ENCODE measurements around the gene SAT2. TPM values are rescaled to one million over a fixed set of nuclear protein-coding genes. Genes with fewer than 3 reads are reported as not detected.
"Not testable (repeated sequence)": the region's sequence is repeated elsewhere in the genome, so short reads cannot be mapped to it uniquely, and the experiment has no call there.

The SAT2 gene
- total RNA-seq, 1 experiment from 2014 or later: 33.0 TPM

GRCh38 chr17:7644775-7645174 lies 17.2 kb upstream of the SAT2 start:
- no peak for DNase-seq
- no peaks in the 10 kb centered on the region for H3K36me3 Mint-ChIP-seq (ENCODE audit: insufficient read depth, unreplicated experiment)
- no peaks in the 10 kb centered on the region for H3K9me3 Mint-ChIP-seq (ENCODE audit: unreplicated experiment)
- Histone ChIP-seq H3K4me1 (no peaks in the 10 kb centered on the region), H3K27me3 (replicated peaks; ENCODE audit: control insufficient read depth, insufficient read depth, low read length) (no peaks in the 10 kb centered on the region), H3K4me3 (ENCODE audit: low read depth, low read length) (no peak overlapping the region), H3K36me3 (ENCODE audit: control insufficient read depth, insufficient read depth, low read length) (no peaks in the 10 kb centered on the region), H3K9me3 (no peaks in the 10 kb centered on the region)
- POLR2A ChIA-PET: no interaction called here
- no TSS peak for BruUV-seq (replicated peaks)
- intact Hi-C loops (cut with micrococcal nuclease; ENCODE audit: unreplicated experiment): no loop called here
- H3K4me3 Mint-ChIP-seq (ENCODE audit: unreplicated experiment): no peak overlapping the region
- peaks cover under 1% of the 10 kb centered on the region for H3K4me1 Mint-ChIP-seq (ENCODE audit: low read depth, unreplicated experiment)
- no peaks in the 10 kb centered on the region for H3K27me3 Mint-ChIP-seq (ENCODE audit: insufficient read depth, unreplicated experiment)
- TF ChIP-seq CTCF (IDR thresholded peaks at IDR 0.05; ENCODE audit: insufficient read depth in 1 of 2, low read depth in 1 of 2, low read length in 1 of 2, severe bottlenecking in 1 of 2, unreplicated experiment in 1 of 2): no peak
- H3K27ac Mint-ChIP-seq (ENCODE audit: unreplicated experiment): no peak overlapping the region
- CTCF ChIA-PET: no interaction called here

GRCh38 chr17:7641635-7642034 lies 14.0 kb upstream of the SAT2 start:
- H3K4me3 ChIP-seq (ENCODE audit: low read depth, low read length); H3K36me3 Mint-ChIP-seq (ENCODE audit: insufficient read depth, unreplicated experiment); H3K27ac Mint-ChIP-seq (ENCODE audit: unreplicated experiment); intact Hi-C loops (cut with micrococcal nuclease; ENCODE audit: unreplicated experiment); POLR2A ChIA-PET; H3K4me1 Mint-ChIP-seq (ENCODE audit: low read depth, unreplicated experiment); H3K36me3 ChIP-seq (ENCODE audit: control insufficient read depth, insufficient read depth, low read length); H3K27me3 Mint-ChIP-seq (ENCODE audit: insufficient read depth, unreplicated experiment); CTCF ChIA-PET; H3K9me3 ChIP-seq; DNase-seq; H3K4me3 Mint-ChIP-seq (ENCODE audit: unreplicated experiment); H3K4me1 ChIP-seq; BruUV-seq (replicated peaks); H3K9me3 Mint-ChIP-seq (ENCODE audit: unreplicated experiment); H3K27me3 ChIP-seq (replicated peaks; ENCODE audit: control insufficient read depth, insufficient read depth, low read length): not testable (repeated sequence)

DNA sequence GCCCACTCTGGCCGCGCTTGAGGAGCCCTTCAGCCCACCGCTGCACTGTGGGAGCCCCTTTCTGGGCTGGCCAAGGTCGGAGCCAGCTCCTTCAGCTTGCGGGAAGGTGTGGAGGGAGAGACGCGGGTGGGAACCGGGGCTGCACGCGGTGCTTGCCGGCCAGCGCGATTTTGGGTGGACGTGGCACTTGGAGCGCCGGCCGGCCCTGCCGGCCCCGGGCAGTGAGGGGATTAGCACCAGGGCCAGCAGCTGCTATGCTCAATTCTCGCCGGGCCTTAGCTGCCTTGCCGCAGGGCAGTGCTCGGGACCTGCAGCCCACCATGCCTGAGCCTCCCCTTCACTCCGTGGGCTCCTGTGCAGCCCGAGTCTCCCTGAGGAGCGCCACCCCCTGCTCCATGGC lies 13.2 kb upstream of the SAT2 start:
- no peaks in the 10 kb centered on the region for H3K36me3 ChIP-seq (ENCODE audit: control insufficient read depth, insufficient read depth, low read length)
- H3K9me3 ChIP-seq: no peaks in the 10 kb centered on the region
- no peak for TF ChIP-seq CTCF (IDR thresholded peaks at IDR 0.05; ENCODE audit: insufficient read depth in 1 of 2, low read depth in 1 of 2, low read length in 1 of 2, severe bottlenecking in 1 of 2, unreplicated experiment in 1 of 2)
- intact Hi-C loops (cut with micrococcal nuclease; ENCODE audit: unreplicated experiment): no loop called here
- no peaks in the 10 kb centered on the region for H3K27me3 ChIP-seq (replicated peaks; ENCODE audit: control insufficient read depth, insufficient read depth, low read length)
- H3K9me3 Mint-ChIP-seq (ENCODE audit: unreplicated experiment): no peaks in the 10 kb centered on the region
- no TSS peak for BruUV-seq (replicated peaks)
- H3K36me3 Mint-ChIP-seq (ENCODE audit: insufficient read depth, unreplicated experiment): no peaks in the 10 kb centered on the region
- no peak overlapping the region for H3K4me3 ChIP-seq (ENCODE audit: low read depth, low read length)
- H3K27ac Mint-ChIP-seq (ENCODE audit: unreplicated experiment): no peak overlapping the region
- ChIA-PET CTCF (no interaction called here), POLR2A (no interaction called here)
- no peak for DNase-seq
- no peaks in the 10 kb centered on the region for H3K27me3 Mint-ChIP-seq (ENCODE audit: insufficient read depth, unreplicated experiment)
- H3K4me1 ChIP-seq: no peaks in the 10 kb centered on the region
- H3K4me3 Mint-ChIP-seq (ENCODE audit: unreplicated experiment): no peak overlapping the region
- no peaks in the 10 kb centered on the region for H3K4me1 Mint-ChIP-seq (ENCODE audit: low read depth, unreplicated experiment)

DNA sequence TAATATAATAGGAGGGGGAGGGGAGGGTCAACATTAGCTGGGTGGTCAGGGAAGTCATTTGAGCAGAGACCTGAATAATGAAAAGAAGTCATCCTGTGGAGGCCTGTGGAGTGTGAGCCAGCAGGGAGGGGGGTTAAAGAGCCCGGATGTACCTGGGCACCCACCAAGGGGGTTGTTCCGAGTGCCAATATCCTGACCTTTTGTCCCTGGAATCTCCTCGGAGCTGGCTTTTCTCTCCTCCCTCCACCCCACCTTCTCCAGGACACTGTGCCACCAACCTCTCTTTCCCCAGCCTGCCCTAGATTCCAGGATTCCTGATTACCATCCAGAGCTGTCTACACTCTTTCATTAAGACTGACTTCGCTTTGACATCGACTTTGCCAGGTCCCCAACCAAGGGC lies 8.5 kb upstream of the SAT2 start:
- H3K4me1 Mint-ChIP-seq (ENCODE audit: low read depth, unreplicated experiment): no peaks in the 10 kb centered on the region
- CTCF ChIA-PET: interaction anchor here (1.5 kb wide), 1 partner anchor 51 kb away, joined by 4 read pairs; the partner anchor contains the start of gene TP53
- Histone ChIP-seq H3K9me3 (no peaks in the 10 kb centered on the region), H3K4me1 (no peaks in the 10 kb centered on the region), H3K4me3 (ENCODE audit: low read depth, low read length) (no peak overlapping the region), H3K27me3 (replicated peaks; ENCODE audit: control insufficient read depth, insufficient read depth, low read length) (no peaks in the 10 kb centered on the region), H3K36me3 (ENCODE audit: control insufficient read depth, insufficient read depth, low read length) (no peaks in the 10 kb centered on the region)
- no peak overlapping the region for H3K4me3 Mint-ChIP-seq (ENCODE audit: unreplicated experiment)
- POLR2A ChIA-PET: no interaction called here
- TF ChIP-seq CTCF (IDR thresholded peaks at IDR 0.05; ENCODE audit: insufficient read depth in 1 of 2, low read depth in 1 of 2, low read length in 1 of 2, severe bottlenecking in 1 of 2, unreplicated experiment in 1 of 2): no peak
- DNase-seq: no peak
- no peaks in the 10 kb centered on the region for H3K27me3 Mint-ChIP-seq (ENCODE audit: insufficient read depth, unreplicated experiment)
- intact Hi-C loops (cut with micrococcal nuclease; ENCODE audit: unreplicated experiment): no loop called here
- no peak overlapping the region for H3K27ac Mint-ChIP-seq (ENCODE audit: unreplicated experiment)
- no peaks in the 10 kb centered on the region for H3K36me3 Mint-ChIP-seq (ENCODE audit: insufficient read depth, unreplicated experiment)
- BruUV-seq (replicated peaks): no TSS peak
- H3K9me3 Mint-ChIP-seq (ENCODE audit: unreplicated experiment): no peaks in the 10 kb centered on the region

Data from Caco-2 (cell line).